GM12875 (cell line): ENCODE data around the gene TSC2.

Experiments
- H3K4me3 ChIP-seq: one replicate; pipeline ENCODE4 v1.5.1; 2011; ENCODE audit warnings: low read depth, low read length, control low read depth
- CTCF ChIP-seq: IDR thresholded peaks from 2 replicates; pipeline ENCODE4 v1.5.1; 2011; ENCODE audit warnings: low read depth, mild to moderate bottlenecking, control low read depth, inconsistent platforms, low read length, moderate library complexity, borderline replicate concordance; ENCODE audit not compliant: insufficient read depth

The TSC2 gene

GRCh38 chr16:2081201-2082084, 33.7 kb downstream of the TSC2 start:
- no peak for TF ChIP-seq CTCF
- H3K4me3 ChIP-seq = no peak overlapping the region

DNA sequence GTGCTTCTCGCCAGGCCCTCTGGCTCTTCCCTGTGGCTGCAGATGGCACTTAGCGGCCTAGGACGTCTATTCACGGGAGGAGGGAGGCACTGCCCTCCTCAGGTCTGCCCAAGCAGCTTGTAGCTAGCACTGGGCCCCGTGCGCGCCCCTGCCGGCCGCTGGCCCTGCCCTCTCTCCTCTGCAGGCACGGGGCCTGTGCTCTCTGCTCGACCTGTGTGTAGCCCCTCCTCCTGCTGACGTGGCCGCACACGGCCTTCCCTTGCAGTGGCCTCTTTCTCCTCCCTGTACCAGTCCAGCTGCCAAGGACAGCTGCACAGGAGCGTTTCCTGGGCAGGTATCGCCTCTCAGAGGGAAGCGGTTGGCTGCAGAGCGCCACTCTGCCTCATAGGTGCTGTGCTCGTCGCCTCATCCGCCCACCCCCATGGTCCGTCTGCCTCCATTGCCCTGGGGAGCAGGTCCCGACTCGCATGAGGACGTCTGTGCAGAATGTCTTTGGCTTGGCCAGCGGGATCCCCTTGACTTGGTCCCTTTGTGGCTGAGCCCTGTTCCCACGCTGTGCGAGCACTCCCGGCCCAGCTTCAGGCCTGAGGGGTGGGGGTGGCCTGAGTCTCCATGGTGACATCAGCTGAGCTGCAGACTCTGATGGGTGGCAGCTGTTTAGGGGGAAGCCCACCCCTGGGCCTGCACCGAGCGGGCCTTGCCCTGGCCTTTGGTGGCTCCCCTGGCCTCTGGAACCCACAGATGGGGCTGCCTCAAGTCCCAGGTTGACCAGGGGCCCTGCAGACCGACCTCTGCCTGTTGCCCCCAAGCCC, 34.6 kb downstream of the TSC2 start:
- H3K4me3 ChIP-seq = no peak overlapping the region
- TF ChIP-seq CTCF = no peak

GRCh38 chr16:2082983-2083364, 35.2 kb downstream of the TSC2 start:
- TF ChIP-seq CTCF = no peak
- H3K4me3 ChIP-seq = no peak overlapping the region

GRCh38 chr16:2083409-2083808, 35.6 kb downstream of the TSC2 start:
- no peak for TF ChIP-seq CTCF
- H3K4me3 ChIP-seq = no peak overlapping the region

DNA sequence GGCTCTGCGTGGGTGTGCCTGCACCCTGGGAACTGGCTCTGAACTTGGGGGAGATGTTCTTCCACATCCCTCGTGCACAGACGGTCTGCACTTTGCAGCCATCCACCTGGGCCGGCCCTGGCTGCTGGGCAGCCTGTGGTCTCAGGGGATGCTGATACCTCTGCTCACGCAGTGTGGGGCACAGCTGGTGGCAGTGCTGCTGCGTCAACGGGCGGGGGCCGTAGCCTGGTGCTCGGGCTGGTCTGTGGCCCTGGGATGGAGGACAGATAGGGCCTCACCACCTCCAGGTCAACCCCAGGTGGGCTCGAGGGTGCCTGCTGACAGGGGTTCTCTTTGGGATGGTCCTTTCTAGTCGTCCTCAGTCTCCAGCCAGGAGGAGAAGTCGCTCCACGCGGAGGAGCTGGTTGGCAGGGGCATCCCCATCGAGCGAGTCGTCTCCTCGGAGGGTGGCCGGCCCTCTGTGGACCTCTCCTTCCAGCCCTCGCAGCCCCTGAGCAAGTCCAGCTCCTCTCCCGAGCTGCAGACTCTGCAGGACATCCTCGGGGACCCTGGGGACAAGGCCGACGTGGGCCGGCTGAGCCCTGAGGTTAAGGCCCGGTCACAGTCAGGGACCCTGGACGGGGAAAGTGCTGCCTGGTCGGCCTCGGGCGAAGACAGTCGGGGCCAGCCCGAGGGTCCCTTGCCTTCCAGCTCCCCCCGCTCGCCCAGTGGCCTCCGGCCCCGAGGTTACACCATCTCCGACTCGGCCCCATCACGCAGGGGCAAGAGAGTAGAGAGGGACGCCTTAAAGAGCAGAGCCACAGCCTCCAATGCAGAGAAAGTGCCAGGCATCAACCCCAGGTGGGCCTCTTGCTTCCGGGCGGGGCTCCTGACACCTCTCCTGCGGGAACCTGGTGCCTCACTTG, 36.3 kb downstream of the TSC2 start:
- no peak overlapping the region for H3K4me3 ChIP-seq
- no peak for TF ChIP-seq CTCF

- no peak for TF ChIP-seq CTCF
- no peak overlapping the region for H3K4me3 ChIP-seq
Measured at GRCh38 chr16:2084895-2085625, 37.3 kb downstream of the TSC2 start.
